SK-N-SH (cell line): ENCODE results near the gene FTO. TPM values are rescaled to one million over a fixed set of nuclear protein-coding genes. Genes with fewer than 3 reads are reported as not detected.
A peak's percentile ranks its signal among the peaks of the same experiment; 100 is the strongest.

Experiments used
- CTCF ChIA-PET: fragments of 300-600, 350-600 bp; formaldehyde crosslinking; extraction: SDS; loops from one replicate; lab custom pipeline; 2021; lab: Yijun Ruan, JAX
- POLR2A ChIA-PET: fragments of 350-600 bp; sonication (Branson Sonifier 250); formaldehyde crosslinking; extraction: SDS; loops from one replicate; lab custom pipeline; 2020; ENCODE audit warnings: antibody characterized with exemption, inconsistent platforms; lab: Yijun Ruan, JAX
- DNase-seq: peaks from one replicate; pipeline ENCODE4 v3.0.0; 2012
- H2AFZ ChIP-seq: fragments of 200-600 bp; sonication (generic); 2 replicates; pipeline ENCODE4 v1.8.1; 2016; ENCODE audit warnings: antibody characterized with exemption, mild to moderate bottlenecking, low read depth
- H3F3A ChIP-seq: fragments of 200-600 bp; sonication (generic); replicated peaks from 2 replicates; pipeline ENCODE3; 2016; ENCODE audit warnings: antibody characterized with exemption, mild to moderate bottlenecking; ENCODE audit not compliant: insufficient read depth
- H3K27ac ChIP-seq, 2 experiments: fragments of 200-500 bp in 1 of 2; fragments of 200-600 bp in 1 of 2; sonication (Bioruptor generic) in 1 of 2; sonication (generic), shearing (Covaris generic) in 1 of 2; 2 replicates each; pipeline versions ENCODE4 v1.5.1 to v1.6.1; 2014 to 2016; ENCODE audit warnings: low read depth in 2 of 2, inconsistent platforms in 1 of 2, low read length in 1 of 2, mild to moderate bottlenecking in 1 of 2, mixed read lengths in 1 of 2
- H3K27me3 ChIP-seq: fragments of 200-600 bp; sonication (generic), shearing (Covaris generic); 2 replicates; pipeline ENCODE4 v1.6.1; 2016; ENCODE audit warnings: mixed run types; ENCODE audit not compliant: insufficient read depth
- H3K36me3 ChIP-seq, 2 experiments: fragments of 200-500 bp in 1 of 2; fragments of 200-600 bp in 1 of 2; sonication (Bioruptor generic) in 1 of 2; sonication (generic) in 1 of 2; replicated peaks in 1 of 2; 2 replicates each; pipeline versions ENCODE3 to v1.5.1; 2014 to 2016; ENCODE audit warnings: low read length in 1 of 2, mild to moderate bottlenecking in 1 of 2; ENCODE audit not compliant: insufficient read depth in 2 of 2, control insufficient read depth in 1 of 2
- H3K4me1 ChIP-seq, 2 experiments: fragments of 200-500 bp in 1 of 2; fragments of 200-600 bp in 1 of 2; sonication (Bioruptor generic) in 1 of 2; sonication (generic), shearing (Covaris generic) in 1 of 2; 2 replicates each; pipeline versions ENCODE4 v1.5.1 to v1.6.1; 2014 to 2016; ENCODE audit warnings: low read depth in 1 of 2, low read length in 1 of 2, mixed run types in 1 of 2; ENCODE audit not compliant: insufficient read depth in 2 of 2, control insufficient read depth in 1 of 2
- H3K4me2 ChIP-seq: fragments of 200-600 bp; sonication (generic), shearing (Covaris generic); 2 replicates; pipeline ENCODE4 v1.6.1; 2017; ENCODE audit warnings: mixed run types
- H3K4me3 ChIP-seq, 2 experiments: fragments of 200-500 bp in 1 of 2; fragments of 200-600 bp in 1 of 2; sonication (Bioruptor generic) in 1 of 2; sonication (generic), shearing (Covaris generic) in 1 of 2; 2 replicates each; pipeline versions ENCODE4 v1.5.1 to v1.8.1; 2014 to 2016; ENCODE audit warnings: low read depth in 2 of 2, inconsistent platforms in 1 of 2, low read length in 1 of 2, mild to moderate bottlenecking in 1 of 2, mixed read lengths in 1 of 2, moderate library complexity in 1 of 2
- H3K79me2 ChIP-seq: fragments of 200-600 bp; sonication (generic); 2 replicates; pipeline ENCODE4 v1.8.1; 2017; ENCODE audit warnings: mild to moderate bottlenecking; ENCODE audit not compliant: insufficient read depth
- H3K9ac ChIP-seq: fragments of 200-600 bp; sonication (generic); 2 replicates; pipeline ENCODE4 v1.6.1; 2017; ENCODE audit warnings: mixed run types
- H3K9me2 ChIP-seq: fragments of 200-600 bp; sonication (generic); 2 replicates; pipeline ENCODE4 v1.6.1; 2017; ENCODE audit warnings: mixed run types
- H3K9me3 ChIP-seq: fragments of 200-600 bp; sonication (generic); 2 replicates; pipeline ENCODE4 v1.6.1; 2017; ENCODE audit warnings: mixed run types, mild to moderate bottlenecking, moderate library complexity
- H4K20me1 ChIP-seq: fragments of 200-600 bp; sonication (generic); 2 replicates; pipeline ENCODE4 v1.6.1; 2017; ENCODE audit warnings: mild to moderate bottlenecking, mixed run types; ENCODE audit not compliant: insufficient read depth
- ELF1 ChIP-seq: IDR thresholded peaks from 2 replicates; pipeline ENCODE4 v1.4.0; 2012
- EZH2phosphoT487 ChIP-seq: fragments of 200-600 bp; sonication (generic); IDR thresholded peaks from 2 replicates; pipeline ENCODE4 v1.6.1; 2017; ENCODE audit warnings: low read depth, mixed run types, mild to moderate bottlenecking, antibody characterized with exemption, moderate library complexity, borderline replicate concordance
- FOSL2 ChIP-seq: IDR thresholded peaks from 2 replicates; pipeline ENCODE4 v1.4.0; 2012; ENCODE audit warnings: low read depth, mild to moderate bottlenecking, moderate library complexity, borderline replicate concordance
- FOXJ3 ChIP-seq: sonication (generic); formaldehyde crosslinking; IDR thresholded peaks from 2 replicates; pipeline ENCODE4 v1.5.1; 2020; ENCODE audit warnings: mild to moderate bottlenecking, missing genetic modification reagents
- FOXM1 ChIP-seq: IDR thresholded peaks from 2 replicates; pipeline ENCODE4 v1.4.0; 2012; ENCODE audit warnings: low read depth, mild to moderate bottlenecking
- NRF1 ChIP-seq: IDR thresholded peaks from 2 replicates; pipeline ENCODE4 v1.6.1; 2012; ENCODE audit warnings: low read depth, mild to moderate bottlenecking, low read length
- RAD21 ChIP-seq: IDR thresholded peaks from 2 replicates; pipeline ENCODE4 v1.6.1; 2012; ENCODE audit warnings: mild to moderate bottlenecking, low read length
- RCOR1 ChIP-seq: fragments of 150-350 bp; IDR thresholded peaks from 2 replicates; pipeline ENCODE4 v1.6.1; 2017; ENCODE audit warnings: antibody characterized with exemption, low read length
- RFX5 ChIP-seq: IDR thresholded peaks from 2 replicates; pipeline ENCODE4 v1.6.1; 2012; ENCODE audit warnings: mild to moderate bottlenecking, improper control_type of control experiment, low read length
- SIN3A ChIP-seq: IDR thresholded peaks from 2 replicates; pipeline ENCODE4 v1.6.1; 2012; ENCODE audit warnings: low read depth, mild to moderate bottlenecking, low read length, moderate library complexity, borderline replicate concordance
- TAF1 ChIP-seq: IDR thresholded peaks from 2 replicates; pipeline ENCODE4 v1.6.1; 2012; ENCODE audit warnings: low read depth, mild to moderate bottlenecking, low read length, moderate library complexity, borderline replicate concordance
- WGBS: methylation state at CpG from one replicate; pipeline ENCODE4 v1.1.6; 2017; ENCODE audit warnings: low lambda C conversion rate; 5-methylcytosine and 5-hydroxymethylcytosine counted together
- polyA plus RNA-seq, 3 experiments: library from polyadenylated mRNA; depleted of rRNA; stranded (reverse); fragments of >200 nt; gene quantifications; 2 replicates each; pipeline ENCODE4 v1.2.3, GENCODE V29; 2012
- TF ChIP-seq, protein P1 (sequence below): IDR thresholded peaks from 2 replicates; pipeline ENCODE4 v1.6.1; 2012; ENCODE audit warnings: mild to moderate bottlenecking, low read depth, low read length, moderate library complexity
- TF ChIP-seq, protein P2 (sequence below): fragments of 200-600 bp; sonication (generic); IDR thresholded peaks from 2 replicates; pipeline ENCODE4 v1.6.1; 2017; ENCODE audit warnings: antibody characterized with exemption, mild to moderate bottlenecking, moderate library complexity
- TF ChIP-seq, protein P3 (sequence below): IDR thresholded peaks from 2 replicates; pipeline ENCODE4 v1.4.0; 2012; ENCODE audit warnings: low read depth, borderline replicate concordance
- TF ChIP-seq, protein P4 (sequence below): IDR thresholded peaks from 2 replicates; pipeline ENCODE4 v1.4.0; 2012; ENCODE audit warnings: low read depth, borderline replicate concordance
- TF ChIP-seq, protein P5 (sequence below): IDR thresholded peaks from 2 replicates; pipeline ENCODE4; 2012

The FTO gene
- polyA plus RNA-seq, 1 of the 3 experiments (the other 2 are of a cell fraction): 41.2 TPM

DNA sequence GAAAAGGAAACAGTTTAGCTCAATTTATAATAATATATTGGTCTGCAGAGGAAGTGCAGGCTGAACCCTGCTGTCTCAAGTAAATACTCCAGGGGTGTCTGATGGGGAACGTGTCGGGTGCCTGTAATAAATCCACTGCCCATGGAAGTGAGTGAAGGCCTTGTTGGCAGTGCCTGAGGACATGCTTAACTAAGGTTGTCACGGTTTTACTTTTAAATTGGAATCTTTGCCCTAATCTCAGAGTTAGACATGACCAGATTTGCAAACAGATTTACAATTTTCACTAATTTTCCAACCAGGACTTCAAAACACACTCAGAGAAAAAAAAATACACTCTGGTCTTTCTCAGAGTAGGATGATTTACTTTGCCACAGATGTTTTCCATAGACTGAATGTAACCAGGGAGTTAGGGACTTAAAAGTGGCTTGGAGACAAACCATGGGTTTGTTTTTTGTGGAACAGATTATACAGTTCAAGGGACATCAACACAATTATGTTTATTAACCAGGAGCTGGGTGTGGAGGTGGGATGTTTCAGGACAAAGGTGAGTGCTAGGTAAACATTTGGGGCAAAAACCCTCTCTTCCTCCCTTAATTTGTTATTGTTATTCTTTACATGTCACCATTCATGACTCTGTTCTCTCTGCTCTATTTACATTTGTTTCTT is 144.5 kb downstream of the FTO start:
- Histone ChIP-seq H3K4me3 (no peak overlapping the region), H3K9ac (no peak overlapping the region), H3K79me2 (no peaks in the 10 kb centered on the region), H3K27me3 (no peaks in the 10 kb centered on the region), H3K9me3 (no peaks in the 10 kb centered on the region), H4K20me1 (no peaks in the 10 kb centered on the region), H3F3A (no peaks in the 10 kb centered on the region), H3K4me2 (no peak overlapping the region), H3K4me1 (peaks cover 0 to 3% of the 10 kb centered on the region in 2 experiments; a peak in 1 of 4 replicates), H3K27ac (peak overlapping the region in 1 of 2 experiments; percentile 12; a peak in 1 of 4 replicates), H3K9me2 (no peaks in the 10 kb centered on the region), H2AFZ (no peak overlapping the region), H3K36me3 (peaks cover 3 to 12% of the 10 kb centered on the region in 2 experiments)
- 79% methylated on average over 3 of the region's 3 CpGs for WGBS
- no peak for TF ChIP-seq FOXM1
- TF ChIP-seq, protein P1, sequence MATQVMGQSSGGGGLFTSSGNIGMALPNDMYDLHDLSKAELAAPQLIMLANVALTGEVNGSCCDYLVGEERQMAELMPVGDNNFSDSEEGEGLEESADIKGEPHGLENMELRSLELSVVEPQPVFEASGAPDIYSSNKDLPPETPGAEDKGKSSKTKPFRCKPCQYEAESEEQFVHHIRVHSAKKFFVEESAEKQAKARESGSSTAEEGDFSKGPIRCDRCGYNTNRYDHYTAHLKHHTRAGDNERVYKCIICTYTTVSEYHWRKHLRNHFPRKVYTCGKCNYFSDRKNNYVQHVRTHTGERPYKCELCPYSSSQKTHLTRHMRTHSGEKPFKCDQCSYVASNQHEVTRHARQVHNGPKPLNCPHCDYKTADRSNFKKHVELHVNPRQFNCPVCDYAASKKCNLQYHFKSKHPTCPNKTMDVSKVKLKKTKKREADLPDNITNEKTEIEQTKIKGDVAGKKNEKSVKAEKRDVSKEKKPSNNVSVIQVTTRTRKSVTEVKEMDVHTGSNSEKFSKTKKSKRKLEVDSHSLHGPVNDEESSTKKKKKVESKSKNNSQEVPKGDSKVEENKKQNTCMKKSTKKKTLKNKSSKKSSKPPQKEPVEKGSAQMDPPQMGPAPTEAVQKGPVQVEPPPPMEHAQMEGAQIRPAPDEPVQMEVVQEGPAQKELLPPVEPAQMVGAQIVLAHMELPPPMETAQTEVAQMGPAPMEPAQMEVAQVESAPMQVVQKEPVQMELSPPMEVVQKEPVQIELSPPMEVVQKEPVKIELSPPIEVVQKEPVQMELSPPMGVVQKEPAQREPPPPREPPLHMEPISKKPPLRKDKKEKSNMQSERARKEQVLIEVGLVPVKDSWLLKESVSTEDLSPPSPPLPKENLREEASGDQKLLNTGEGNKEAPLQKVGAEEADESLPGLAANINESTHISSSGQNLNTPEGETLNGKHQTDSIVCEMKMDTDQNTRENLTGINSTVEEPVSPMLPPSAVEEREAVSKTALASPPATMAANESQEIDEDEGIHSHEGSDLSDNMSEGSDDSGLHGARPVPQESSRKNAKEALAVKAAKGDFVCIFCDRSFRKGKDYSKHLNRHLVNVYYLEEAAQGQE: no peak
- TF ChIP-seq, protein P2, sequence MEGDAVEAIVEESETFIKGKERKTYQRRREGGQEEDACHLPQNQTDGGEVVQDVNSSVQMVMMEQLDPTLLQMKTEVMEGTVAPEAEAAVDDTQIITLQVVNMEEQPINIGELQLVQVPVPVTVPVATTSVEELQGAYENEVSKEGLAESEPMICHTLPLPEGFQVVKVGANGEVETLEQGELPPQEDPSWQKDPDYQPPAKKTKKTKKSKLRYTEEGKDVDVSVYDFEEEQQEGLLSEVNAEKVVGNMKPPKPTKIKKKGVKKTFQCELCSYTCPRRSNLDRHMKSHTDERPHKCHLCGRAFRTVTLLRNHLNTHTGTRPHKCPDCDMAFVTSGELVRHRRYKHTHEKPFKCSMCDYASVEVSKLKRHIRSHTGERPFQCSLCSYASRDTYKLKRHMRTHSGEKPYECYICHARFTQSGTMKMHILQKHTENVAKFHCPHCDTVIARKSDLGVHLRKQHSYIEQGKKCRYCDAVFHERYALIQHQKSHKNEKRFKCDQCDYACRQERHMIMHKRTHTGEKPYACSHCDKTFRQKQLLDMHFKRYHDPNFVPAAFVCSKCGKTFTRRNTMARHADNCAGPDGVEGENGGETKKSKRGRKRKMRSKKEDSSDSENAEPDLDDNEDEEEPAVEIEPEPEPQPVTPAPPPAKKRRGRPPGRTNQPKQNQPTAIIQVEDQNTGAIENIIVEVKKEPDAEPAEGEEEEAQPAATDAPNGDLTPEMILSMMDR: no peak
- TF ChIP-seq SIN3A: no peak
- TF ChIP-seq RCOR1: no peak
- no peak for TF ChIP-seq TAF1
- no peak for TF ChIP-seq ELF1
- TF ChIP-seq NRF1: no peak
- TF ChIP-seq, protein P3, sequence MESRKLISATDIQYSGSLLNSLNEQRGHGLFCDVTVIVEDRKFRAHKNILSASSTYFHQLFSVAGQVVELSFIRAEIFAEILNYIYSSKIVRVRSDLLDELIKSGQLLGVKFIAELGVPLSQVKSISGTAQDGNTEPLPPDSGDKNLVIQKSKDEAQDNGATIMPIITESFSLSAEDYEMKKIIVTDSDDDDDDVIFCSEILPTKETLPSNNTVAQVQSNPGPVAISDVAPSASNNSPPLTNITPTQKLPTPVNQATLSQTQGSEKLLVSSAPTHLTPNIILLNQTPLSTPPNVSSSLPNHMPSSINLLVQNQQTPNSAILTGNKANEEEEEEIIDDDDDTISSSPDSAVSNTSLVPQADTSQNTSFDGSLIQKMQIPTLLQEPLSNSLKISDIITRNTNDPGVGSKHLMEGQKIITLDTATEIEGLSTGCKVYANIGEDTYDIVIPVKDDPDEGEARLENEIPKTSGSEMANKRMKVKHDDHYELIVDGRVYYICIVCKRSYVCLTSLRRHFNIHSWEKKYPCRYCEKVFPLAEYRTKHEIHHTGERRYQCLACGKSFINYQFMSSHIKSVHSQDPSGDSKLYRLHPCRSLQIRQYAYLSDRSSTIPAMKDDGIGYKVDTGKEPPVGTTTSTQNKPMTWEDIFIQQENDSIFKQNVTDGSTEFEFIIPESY: no peak
- TF ChIP-seq RFX5: no peak
- TF ChIP-seq, protein P4, sequence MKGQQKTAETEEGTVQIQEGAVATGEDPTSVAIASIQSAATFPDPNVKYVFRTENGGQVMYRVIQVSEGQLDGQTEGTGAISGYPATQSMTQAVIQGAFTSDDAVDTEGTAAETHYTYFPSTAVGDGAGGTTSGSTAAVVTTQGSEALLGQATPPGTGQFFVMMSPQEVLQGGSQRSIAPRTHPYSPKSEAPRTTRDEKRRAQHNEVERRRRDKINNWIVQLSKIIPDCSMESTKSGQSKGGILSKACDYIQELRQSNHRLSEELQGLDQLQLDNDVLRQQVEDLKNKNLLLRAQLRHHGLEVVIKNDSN: no peak
- TF ChIP-seq FOSL2: no peak
- TF ChIP-seq FOXJ3: no peak
- TF ChIP-seq EZH2phosphoT487: no peak
- TF ChIP-seq, protein P5, sequence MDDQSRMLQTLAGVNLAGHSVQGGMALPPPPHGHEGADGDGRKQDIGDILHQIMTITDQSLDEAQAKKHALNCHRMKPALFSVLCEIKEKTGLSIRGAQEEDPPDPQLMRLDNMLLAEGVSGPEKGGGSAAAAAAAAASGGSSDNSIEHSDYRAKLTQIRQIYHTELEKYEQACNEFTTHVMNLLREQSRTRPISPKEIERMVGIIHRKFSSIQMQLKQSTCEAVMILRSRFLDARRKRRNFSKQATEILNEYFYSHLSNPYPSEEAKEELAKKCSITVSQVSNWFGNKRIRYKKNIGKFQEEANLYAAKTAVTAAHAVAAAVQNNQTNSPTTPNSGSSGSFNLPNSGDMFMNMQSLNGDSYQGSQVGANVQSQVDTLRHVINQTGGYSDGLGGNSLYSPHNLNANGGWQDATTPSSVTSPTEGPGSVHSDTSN: no peak
- no peak for TF ChIP-seq RAD21
- peak; percentile 9 for DNase-seq
- ChIA-PET POLR2A (no interaction called here), CTCF (interaction anchor here (0.6 to 1.4 kb wide), 3 partner anchors 11 to 437 kb away, joined by 3 to 5 read pairs (median 3); no protein-coding TSS in a partner anchor)
